HEK293T (cell line): ENCODE results near the gene RNF213.

ENCODE experiments used
- ARNT ChIP-seq: fragments of 450-650 bp; IDR thresholded peaks from 2 replicates; pipeline ENCODE4 v1.6.1; 2017; ENCODE audit warnings: mild to moderate bottlenecking
- BHLHE40 ChIP-seq: fragments of 450-650 bp; IDR thresholded peaks from 2 replicates; pipeline ENCODE4 v1.6.1; 2016; ENCODE audit warnings: mild to moderate bottlenecking, moderate library complexity, borderline replicate concordance
- CTBP1 ChIP-seq: fragments of 450-650 bp; IDR thresholded peaks from 2 replicates; pipeline ENCODE4 v1.6.1; 2016; ENCODE audit warnings: borderline replicate concordance
- ELF4 ChIP-seq: fragments of 450-650 bp; IDR thresholded peaks from 2 replicates; pipeline ENCODE4 v1.6.1; 2017; ENCODE audit warnings: antibody characterized with exemption
- FOXA1 ChIP-seq: fragments of 450-650 bp; IDR thresholded peaks from 2 replicates; pipeline ENCODE4 v1.6.1; 2016; ENCODE audit warnings: mild to moderate bottlenecking
- FOXK2 ChIP-seq: fragments of 450-650 bp; IDR thresholded peaks from 2 replicates; pipeline ENCODE4 v1.6.1; 2016; ENCODE audit warnings: mild to moderate bottlenecking
- FOXM1 ChIP-seq: fragments of 450-650 bp; IDR thresholded peaks from 2 replicates; pipeline ENCODE4 v1.6.1; 2017; ENCODE audit warnings: mild to moderate bottlenecking, borderline replicate concordance
- L3MBTL2 ChIP-seq: fragments of 450-650 bp; conservative IDR thresholded peaks from 2 replicates; pipeline ENCODE4 v1.6.1; 2016; ENCODE audit warnings: mild to moderate bottlenecking
- LEF1 ChIP-seq: fragments of 450-650 bp; IDR thresholded peaks from 2 replicates; pipeline ENCODE4 v1.6.1; 2017; ENCODE audit warnings: mild to moderate bottlenecking, borderline replicate concordance
- PKNOX1 ChIP-seq: fragments of 450-650 bp; IDR thresholded peaks from 2 replicates; pipeline ENCODE4 v1.6.1; 2016
- SP1 ChIP-seq: fragments of 450-650 bp; IDR thresholded peaks from 2 replicates; pipeline ENCODE4 v1.6.1; 2017
- SUZ12 ChIP-seq: fragments of 450-650 bp; IDR thresholded peaks from 2 replicates; pipeline ENCODE4 v1.6.1; 2016; ENCODE audit warnings: mild to moderate bottlenecking
- TARDBP ChIP-seq: fragments of 450-650 bp; IDR thresholded peaks from 2 replicates; pipeline ENCODE4 v1.6.1; 2016
- ZNF384 ChIP-seq: fragments of 450-650 bp; IDR thresholded peaks from 2 replicates; pipeline ENCODE4 v1.6.1; 2016

GRCh38 chr17:80229011-80229410 lies 31.6 kb upstream of the RNF213 start:
- TF ChIP-seq FOXA1, result no peak
- TF ChIP-seq ZNF384, result no peak
- TF ChIP-seq FOXK2, result no peak
- TF ChIP-seq PKNOX1, result no peak
- no peak for TF ChIP-seq CTBP1
- no peak for TF ChIP-seq ARNT
- TF ChIP-seq SP1, result no peak
- no peak for TF ChIP-seq SUZ12
- TF ChIP-seq ELF4, result no peak
- no peak for TF ChIP-seq TARDBP
- no peak for TF ChIP-seq LEF1
- TF ChIP-seq BHLHE40, result no peak
- no peak for TF ChIP-seq FOXM1
- no peak for TF ChIP-seq L3MBTL2
